Measurements from ENCODE around the gene CD300LB. TPM values are rescaled to one million over a fixed set of nuclear protein-coding genes. Genes with fewer than 3 reads are reported as not detected.

Gene CD300LB
- total RNA-seq, 1 experiment from 2014 or later: not detected

GRCh38 chr17:74513987-74514631, 17.2 kb downstream of the CD300LB start:
- no peak overlapping the region for H3K56ac ChIP-seq (ENCODE audit: insufficient read length, low read depth, low read length)
- no peak for TF ChIP-seq CTCF (conservative IDR thresholded peaks at IDR 0.05)
- no CpG with 5 or more reads among the region's 3 CpGs for WGBS (ENCODE audit: extremely low coverage, insufficient read length, low lambda C conversion rate)
- no peak overlapping the region for H2BK120ac ChIP-seq (ENCODE audit: low read depth, low read length, poor library complexity, severe bottlenecking)
- no peaks in the 10 kb centered on the region for H3K79me1 ChIP-seq (ENCODE audit: insufficient read depth, low read depth, low read length, poor library complexity, severe bottlenecking)
- no peak overlapping the region for H3K18ac ChIP-seq (ENCODE audit: insufficient read length, low read depth, low read length)
- no peak overlapping the region for H2BK15ac ChIP-seq (ENCODE audit: low read depth, low read length)
- no peak overlapping the region for H3K9ac ChIP-seq (ENCODE audit: extremely low read depth, insufficient read length, low read length)
- no peaks in the 10 kb centered on the region for H3K23me2 ChIP-seq (ENCODE audit: insufficient read length, low read depth, low read length, poor library complexity, severe bottlenecking)
- H3K23ac ChIP-seq (ENCODE audit: insufficient read length, low read depth, low read length): no peak overlapping the region
- H3K79me2 ChIP-seq (ENCODE audit: insufficient read depth, low read length): no peaks in the 10 kb centered on the region
- H3K9me3 ChIP-seq (ENCODE audit: control insufficient read depth, low read depth, low read length): peaks cover 8% of the 10 kb centered on the region
- 0 out of 2 replicates have a peak, but pooled peaks cover 1% of the 10 kb centered on the region for H3K27me3 ChIP-seq (ENCODE audit: insufficient read depth, low read length)
- H3T11ph ChIP-seq (ENCODE audit: low read length): no peak overlapping the region
- Mint-ChIP-seq H3K27me3 (ENCODE audit: low read depth) (peaks cover 68% of the 10 kb centered on the region), H3K4me3 (peak overlapping the region in 1 of 2 experiments; percentile 47; a peak in 3 of 5 replicates), H3K27ac (peak overlapping the region in 2 of 3 experiments; percentile 52 to 94; a peak in 4 of 7 replicates), H3K36me3 (ENCODE audit: insufficient read depth in 1 of 3, low read depth in 3 of 3) (peaks cover 11 to 12% (median 12%) of the 10 kb centered on the region in 3 experiments), H3K4me1 (no peaks in the 10 kb centered on the region), H3K9me3 (peaks cover 26 to 30% of the 10 kb centered on the region in 2 experiments)
- H2BK5ac ChIP-seq (ENCODE audit: insufficient read length, low read length): no peak overlapping the region
- H4K91ac ChIP-seq (ENCODE audit: insufficient read length, low read depth, low read length): no peak overlapping the region
- H4K20me1 ChIP-seq (ENCODE audit: control insufficient read depth, insufficient read depth, insufficient read length): no peaks in the 10 kb centered on the region
- no peak overlapping the region for H4K8ac ChIP-seq (replicated peaks; ENCODE audit: insufficient read length, low read depth, low read length)
- no peak overlapping the region for H2BK12ac ChIP-seq (ENCODE audit: insufficient read length, low read depth, low read length)
- no peak overlapping the region for H3K4ac ChIP-seq (ENCODE audit: low read depth, low read length)
- DNase-seq: peak; percentile 67
- H3K14ac ChIP-seq (ENCODE audit: insufficient read depth, low read length): no peak overlapping the region
- no peak overlapping the region for H3K4me2 ChIP-seq (ENCODE audit: insufficient read depth, insufficient read length, low read length)
- H4K5ac ChIP-seq (ENCODE audit: insufficient read length, low read depth, low read length): no peak overlapping the region
- no peak overlapping the region for H2AK5ac ChIP-seq (ENCODE audit: insufficient read length, low read length)
- H3K27ac ChIP-seq (ENCODE audit: insufficient read length, low read depth, low read length): no peak overlapping the region
- H3K4me1 ChIP-seq (ENCODE audit: insufficient read depth, low read length): no peaks in the 10 kb centered on the region
- H2AFZ ChIP-seq (ENCODE audit: low read length): no peak overlapping the region
- no peak overlapping the region for H2BK20ac ChIP-seq (ENCODE audit: low read depth, low read length, poor library complexity, severe bottlenecking)
